Endothelial cell of umbilical vein (primary cell): ENCODE data around the gene ENOX2.

Source experiments
- EZH2 ChIP-seq: IDR thresholded peaks from 2 replicates; pipeline ENCODE4 v1.6.1; 2012; ENCODE audit warnings: borderline replicate concordance, low read depth, mild to moderate bottlenecking, moderate library complexity, low read length, inconsistent platforms; ENCODE audit not compliant: severe bottlenecking
- FOS ChIP-seq: IDR thresholded peaks from 2 replicates; pipeline ENCODE4 v1.6.1; 2011; ENCODE audit warnings: mild to moderate bottlenecking, low read length, moderate library complexity, borderline replicate concordance; ENCODE audit not compliant: insufficient read depth
- GATA2 ChIP-seq: IDR thresholded peaks from 2 replicates; pipeline ENCODE4 v1.7.0; 2011; ENCODE audit warnings: low read depth, mild to moderate bottlenecking, moderate library complexity, mixed read lengths, low read length; ENCODE audit not compliant: insufficient read length, insufficient read depth
- JUN ChIP-seq: IDR thresholded peaks from 2 replicates; pipeline ENCODE4 v1.6.1; 2011; ENCODE audit warnings: borderline replicate concordance, low read depth; ENCODE audit not compliant: insufficient read length, insufficient read depth
- MYC ChIP-seq: IDR thresholded peaks from one replicate; pipeline ENCODE4 v1.6.1; 2011; ENCODE audit warnings: mild to moderate bottlenecking, low read depth, low read length
- POLR2A ChIP-seq: IDR thresholded peaks from 2 replicates; pipeline ENCODE4 v1.6.1; 2012; ENCODE audit warnings: low read depth, mild to moderate bottlenecking, control low read depth, low read length
- POLR2AphosphoS5 ChIP-seq: IDR thresholded peaks from 2 replicates; pipeline ENCODE4 v1.6.1; 2012; ENCODE audit warnings: low read depth, mild to moderate bottlenecking, control low read depth, low read length, moderate library complexity; ENCODE audit not compliant: insufficient read depth
- TF ChIP-seq, protein P1 (sequence below), 2 donors: IDR thresholded peaks; 1 replicate in 1 of 2; 2 replicates in 1 of 2; pipeline ENCODE4 v1.5.1; 2011; ENCODE audit warnings: low read length in 2 of 2, mild to moderate bottlenecking in 2 of 2, moderate library complexity in 2 of 2, control low read depth in 1 of 2, inconsistent platforms in 1 of 2, low read depth in 1 of 2; ENCODE audit not compliant: insufficient read depth in 1 of 2; ENCODE audit errors: extremely low read depth in 1 of 2
- TF ChIP-seq, protein P2 (sequence below): IDR thresholded peaks from 2 replicates; pipeline ENCODE4 v1.6.1; 2011; ENCODE audit not compliant: insufficient read depth, insufficient read length

DNA sequence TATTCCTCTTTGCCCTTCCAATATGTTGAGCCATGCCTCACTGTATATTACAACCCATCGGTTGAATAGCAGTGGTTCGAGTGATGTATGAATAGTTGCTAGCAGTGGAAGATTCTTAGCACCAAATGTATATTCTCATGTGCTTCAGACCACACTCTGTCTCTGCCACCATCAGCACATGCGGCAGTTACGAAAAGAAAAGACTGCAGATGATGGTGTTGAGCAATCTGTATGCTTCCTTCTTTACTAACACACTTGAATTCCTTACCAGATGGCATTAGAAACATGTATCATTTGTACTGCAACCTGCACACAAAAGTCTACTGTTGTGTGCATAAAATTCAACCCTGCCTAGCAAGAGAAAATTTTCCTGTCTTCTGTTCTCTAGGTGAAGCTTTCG lies 214.6 kb downstream of the ENOX2 start:
- TF ChIP-seq POLR2AphosphoS5 (no peak), POLR2A (no peak), EZH2 (no peak), JUN (no peak), GATA2 (no peak), FOS (no peak), MYC (no peak)
- TF ChIP-seq, protein P1, sequence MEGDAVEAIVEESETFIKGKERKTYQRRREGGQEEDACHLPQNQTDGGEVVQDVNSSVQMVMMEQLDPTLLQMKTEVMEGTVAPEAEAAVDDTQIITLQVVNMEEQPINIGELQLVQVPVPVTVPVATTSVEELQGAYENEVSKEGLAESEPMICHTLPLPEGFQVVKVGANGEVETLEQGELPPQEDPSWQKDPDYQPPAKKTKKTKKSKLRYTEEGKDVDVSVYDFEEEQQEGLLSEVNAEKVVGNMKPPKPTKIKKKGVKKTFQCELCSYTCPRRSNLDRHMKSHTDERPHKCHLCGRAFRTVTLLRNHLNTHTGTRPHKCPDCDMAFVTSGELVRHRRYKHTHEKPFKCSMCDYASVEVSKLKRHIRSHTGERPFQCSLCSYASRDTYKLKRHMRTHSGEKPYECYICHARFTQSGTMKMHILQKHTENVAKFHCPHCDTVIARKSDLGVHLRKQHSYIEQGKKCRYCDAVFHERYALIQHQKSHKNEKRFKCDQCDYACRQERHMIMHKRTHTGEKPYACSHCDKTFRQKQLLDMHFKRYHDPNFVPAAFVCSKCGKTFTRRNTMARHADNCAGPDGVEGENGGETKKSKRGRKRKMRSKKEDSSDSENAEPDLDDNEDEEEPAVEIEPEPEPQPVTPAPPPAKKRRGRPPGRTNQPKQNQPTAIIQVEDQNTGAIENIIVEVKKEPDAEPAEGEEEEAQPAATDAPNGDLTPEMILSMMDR (IDR thresholded peaks at IDR 0.05; ENCODE audit: extremely low read depth in 1 of 2, insufficient read depth in 1 of 2, low read depth in 1 of 2, low read length in 2 of 2) = no peak
- TF ChIP-seq, protein P2, sequence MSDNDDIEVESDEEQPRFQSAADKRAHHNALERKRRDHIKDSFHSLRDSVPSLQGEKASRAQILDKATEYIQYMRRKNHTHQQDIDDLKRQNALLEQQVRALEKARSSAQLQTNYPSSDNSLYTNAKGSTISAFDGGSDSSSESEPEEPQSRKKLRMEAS = no peak
